Spinal cord (tissue), 10 donors: ENCODE data around the gene NR6A1. TPM values are rescaled to one million over a fixed set of nuclear protein-coding genes. Genes with fewer than 3 reads are reported as not detected.

Experiments used
- DNase-seq, 6 donors: peaks; one replicate each; pipeline versions ENCODE4 v3.0.0 to v3.0.0-alpha.2; 2013 to 2015; ENCODE audit warnings: low spot score in 6 of 6, low read depth in 4 of 6
- H3K27ac ChIP-seq: one replicate; pipeline ENCODE4 v1.5.1; 2013; ENCODE audit warnings: low read depth, low read length, control low read depth
- H3K27me3 ChIP-seq: one replicate; pipeline ENCODE4 v1.6.1; 2013; ENCODE audit warnings: low read length; ENCODE audit not compliant: control insufficient read depth, insufficient read depth
- H3K36me3 ChIP-seq: one replicate; pipeline ENCODE4 v1.6.1; 2013; ENCODE audit warnings: low read length; ENCODE audit not compliant: control insufficient read depth, insufficient read depth
- H3K4me1 ChIP-seq: one replicate; pipeline ENCODE4 v1.6.1; 2013; ENCODE audit warnings: low read length; ENCODE audit not compliant: control insufficient read depth, insufficient read depth
- H3K4me3 ChIP-seq: one replicate; pipeline ENCODE4 v1.5.1; 2013; ENCODE audit warnings: low read depth, low read length, control low read depth
- H3K9me3 ChIP-seq: one replicate; pipeline ENCODE4 v1.6.1; 2013; ENCODE audit warnings: low read length; ENCODE audit not compliant: control insufficient read depth, insufficient read depth
- WGBS: methylation state at CpG from one replicate; pipeline ENCODE4 v1.1.5; 2013; ENCODE audit warnings: missing lambda C conversion rate; ENCODE audit not compliant: insufficient coverage; 5-methylcytosine and 5-hydroxymethylcytosine counted together
- polyA plus RNA-seq, 2 donors: library from polyadenylated mRNA; unstranded; fragments of 120-200 nt; gene quantifications; one replicate each; pipeline ENCODE4 v1.2.1, GENCODE V29; 2013; ENCODE audit not compliant: insufficient read length in 2 of 2
- total RNA-seq, 2 donors: library from RNA; depleted of rRNA in 1 of 2; stranded (reverse); fragments of 120-200 nt in 1 of 2; fragments of >200 nt in 1 of 2; gene quantifications; one replicate each; pipeline versions ENCODE4 v1.2.3 to v1.2.4, GENCODE V29; 2013 to 2014
- donor health status: healthy.

The NR6A1 gene
- total and polyA plus RNA-seq, 4 donors: 2.8 to 5.8 (median 4.0) TPM

DNA sequence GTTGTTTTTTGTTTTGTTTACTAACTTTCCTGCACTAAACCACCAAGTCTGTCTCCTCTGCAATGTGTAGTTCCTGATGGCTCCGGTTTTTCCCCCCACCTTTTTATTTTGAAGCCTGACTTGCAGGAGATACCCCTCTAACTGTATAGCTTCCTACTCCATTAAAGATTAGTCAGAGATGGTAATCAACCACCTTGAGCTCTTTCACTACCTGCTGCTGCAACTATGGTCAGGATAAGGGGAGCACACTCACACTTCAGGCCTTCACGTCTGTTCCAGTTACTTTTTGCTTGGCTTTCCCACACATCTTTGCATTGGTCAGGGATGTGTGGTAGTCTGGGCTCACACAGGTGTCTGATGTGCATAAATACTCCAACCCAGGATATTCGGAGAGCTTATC, 63.4 kb downstream of the NR6A1 start:
- DNase-seq: no peak
- Histone ChIP-seq H3K9me3 (peaks cover 2% of the 10 kb centered on the region), H3K4me3 (no peak overlapping the region), H3K4me1 (peaks cover 3% of the 10 kb centered on the region), H3K27me3 (no peaks in the 10 kb centered on the region), H3K27ac (no peak overlapping the region), H3K36me3 (no peaks in the 10 kb centered on the region)
- WGBS: 96% methylated on average over 2 of the region's 3 CpGs

DNA sequence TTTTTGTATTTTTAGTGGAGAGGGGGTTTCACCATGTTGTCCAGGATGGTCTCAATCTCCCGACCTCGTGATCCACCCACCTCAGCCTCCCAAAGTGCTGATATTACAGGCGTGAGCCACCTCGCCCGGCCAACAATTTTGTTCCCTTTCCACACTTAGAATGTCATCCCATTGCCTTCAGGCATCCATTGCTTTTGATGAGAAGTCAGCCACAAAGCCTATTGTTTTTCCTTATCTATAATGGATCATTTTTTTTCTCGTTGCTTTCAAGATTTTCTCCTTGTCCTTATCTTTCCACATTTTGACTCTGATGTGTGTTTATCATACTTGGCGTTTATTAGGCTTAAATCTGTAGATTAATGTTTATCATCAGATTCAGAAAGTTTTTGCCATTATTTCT, 64.4 kb downstream of the NR6A1 start:
- H3K9me3 ChIP-seq: peaks cover 2% of the 10 kb centered on the region
- no peak overlapping the region for H3K4me3 ChIP-seq
- H3K36me3 ChIP-seq: no peaks in the 10 kb centered on the region
- 100% methylated on average over 3 of the region's 7 CpGs for WGBS
- no peak for DNase-seq
- H3K27me3 ChIP-seq: no peaks in the 10 kb centered on the region
- no peak overlapping the region for H3K27ac ChIP-seq
- no peaks in the 10 kb centered on the region for H3K4me1 ChIP-seq

DNA sequence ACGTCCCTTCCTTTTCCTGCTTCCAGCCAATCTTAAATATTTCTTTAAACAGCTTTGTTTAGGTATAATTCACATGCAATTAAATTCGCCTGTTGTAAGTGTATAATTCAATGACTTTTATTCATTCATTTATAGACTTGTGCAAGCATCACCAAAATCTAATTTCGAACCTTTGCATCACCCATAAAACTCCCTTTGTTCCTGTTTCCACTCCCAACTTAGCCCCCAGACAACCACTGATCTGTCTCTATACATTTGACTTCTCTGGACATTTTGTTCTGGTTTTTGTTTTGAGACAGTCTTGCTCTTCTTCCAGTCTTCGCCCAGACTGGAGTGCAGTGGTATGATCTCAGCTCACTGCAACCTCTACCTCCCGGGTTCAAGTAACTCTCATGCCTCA, 71.5 kb downstream of the NR6A1 start:
- Histone ChIP-seq H3K4me3 (no peak overlapping the region), H3K27me3 (no peaks in the 10 kb centered on the region), H3K9me3 (peaks cover 2% of the 10 kb centered on the region), H3K27ac (no peak overlapping the region), H3K4me1 (peaks cover 3% of the 10 kb centered on the region), H3K36me3 (no peaks in the 10 kb centered on the region)
- 80% methylated on average over 1 of the region's 5 CpGs for WGBS
- DNase-seq: no peak

DNA sequence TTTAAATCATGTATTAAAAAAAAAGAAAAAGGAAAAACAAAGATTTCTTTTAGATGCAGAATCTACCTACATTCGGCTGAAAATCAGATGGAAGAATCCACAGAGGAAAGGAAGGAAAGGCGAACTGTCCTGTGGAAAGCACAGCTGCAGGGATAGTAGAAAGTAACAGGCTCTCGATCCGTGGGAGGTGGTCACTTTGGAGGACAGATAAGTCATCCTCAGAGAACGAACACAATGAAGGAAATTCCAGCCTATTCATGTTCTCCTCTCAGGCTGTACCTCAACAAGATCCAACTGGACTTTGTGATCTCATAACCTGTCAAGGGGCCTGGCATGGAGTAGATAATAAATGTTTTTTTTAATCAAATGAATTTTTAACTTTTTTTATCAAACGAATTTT, 72.8 kb downstream of the NR6A1 start:
- Histone ChIP-seq H3K4me1 (peaks cover 8% of the 10 kb centered on the region), H3K27me3 (no peaks in the 10 kb centered on the region), H3K36me3 (no peaks in the 10 kb centered on the region), H3K27ac (no peak overlapping the region), H3K4me3 (no peak overlapping the region), H3K9me3 (no peaks in the 10 kb centered on the region)
- 38% methylated on average over 4 of the region's 6 CpGs for WGBS
- no peak for DNase-seq

DNA sequence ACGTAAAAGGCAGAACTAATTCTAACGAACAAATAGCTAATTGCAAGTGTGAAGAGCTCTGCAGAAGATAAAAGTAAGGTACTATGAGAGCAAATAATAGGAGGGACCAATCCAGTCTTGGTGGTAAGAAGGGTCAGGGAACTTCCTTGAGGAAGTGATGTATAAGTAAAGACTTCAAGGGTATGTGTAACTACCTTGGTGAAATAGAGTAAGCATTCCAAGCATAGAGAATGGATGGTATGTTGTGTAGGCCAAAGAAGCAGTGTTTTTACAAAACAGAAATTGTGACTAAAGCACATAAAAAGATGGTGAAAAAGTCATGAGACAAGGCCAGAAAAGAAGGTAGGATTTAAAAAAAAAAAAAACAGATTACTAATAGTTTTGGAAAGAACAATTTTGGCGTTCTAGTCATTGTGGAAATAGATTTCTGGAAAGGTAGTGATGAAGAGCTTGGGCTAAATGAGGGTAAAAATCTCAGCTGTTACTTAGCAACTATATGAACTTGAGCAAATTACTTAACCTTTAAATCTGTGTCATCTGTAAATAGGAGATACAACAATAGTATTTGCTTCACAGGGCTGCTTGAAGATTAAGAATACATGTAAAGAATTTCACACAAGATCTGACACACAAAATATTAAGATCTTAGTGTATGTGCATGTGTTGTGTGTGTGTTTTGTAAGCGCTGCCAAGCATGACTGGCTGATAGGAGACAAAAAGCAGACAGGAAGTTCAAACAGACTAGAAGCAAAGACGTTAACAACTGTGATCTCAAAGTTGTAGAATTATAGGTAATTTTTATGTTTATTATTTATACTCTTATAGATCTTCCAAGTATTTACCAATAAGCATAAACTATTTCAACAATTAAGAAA, 73.5 kb downstream of the NR6A1 start:
- H3K4me3 ChIP-seq: no peak overlapping the region
- 91% methylated on average over 2 of the region's 5 CpGs for WGBS
- no peak for DNase-seq
- H3K27me3 ChIP-seq: no peaks in the 10 kb centered on the region
- H3K36me3 ChIP-seq: no peaks in the 10 kb centered on the region
- H3K27ac ChIP-seq: no peak overlapping the region
- H3K4me1 ChIP-seq: peaks cover 8% of the 10 kb centered on the region
- H3K9me3 ChIP-seq: no peaks in the 10 kb centered on the region

DNA sequence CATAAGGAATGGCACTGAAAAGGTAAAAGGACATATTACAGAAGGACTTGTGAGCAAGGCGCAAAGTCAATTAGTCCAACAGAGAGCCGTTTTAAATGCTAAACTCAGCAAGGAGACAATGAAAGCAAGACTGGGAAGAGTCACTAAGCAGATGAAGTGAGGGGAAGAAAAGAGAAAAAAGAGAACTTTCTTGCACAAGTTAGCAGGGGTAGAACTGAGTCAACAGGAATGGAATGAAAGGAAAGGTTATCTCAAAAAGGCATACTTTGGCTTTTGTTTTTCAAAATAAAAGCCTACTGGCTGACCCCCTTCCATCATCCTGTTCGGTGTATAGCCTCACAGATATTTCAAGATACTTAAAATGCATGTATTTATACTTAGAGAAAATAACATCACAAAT, 75.0 kb downstream of the NR6A1 start:
- DNase-seq: no peak
- no peak overlapping the region for H3K27ac ChIP-seq
- H3K36me3 ChIP-seq: no peaks in the 10 kb centered on the region
- no peaks in the 10 kb centered on the region for H3K27me3 ChIP-seq
- H3K4me3 ChIP-seq: no peak overlapping the region
- H3K9me3 ChIP-seq: no peaks in the 10 kb centered on the region
- WGBS: 44% methylated on average over 2 of the region's 3 CpGs
- peaks cover 8% of the 10 kb centered on the region for H3K4me1 ChIP-seq

DNA sequence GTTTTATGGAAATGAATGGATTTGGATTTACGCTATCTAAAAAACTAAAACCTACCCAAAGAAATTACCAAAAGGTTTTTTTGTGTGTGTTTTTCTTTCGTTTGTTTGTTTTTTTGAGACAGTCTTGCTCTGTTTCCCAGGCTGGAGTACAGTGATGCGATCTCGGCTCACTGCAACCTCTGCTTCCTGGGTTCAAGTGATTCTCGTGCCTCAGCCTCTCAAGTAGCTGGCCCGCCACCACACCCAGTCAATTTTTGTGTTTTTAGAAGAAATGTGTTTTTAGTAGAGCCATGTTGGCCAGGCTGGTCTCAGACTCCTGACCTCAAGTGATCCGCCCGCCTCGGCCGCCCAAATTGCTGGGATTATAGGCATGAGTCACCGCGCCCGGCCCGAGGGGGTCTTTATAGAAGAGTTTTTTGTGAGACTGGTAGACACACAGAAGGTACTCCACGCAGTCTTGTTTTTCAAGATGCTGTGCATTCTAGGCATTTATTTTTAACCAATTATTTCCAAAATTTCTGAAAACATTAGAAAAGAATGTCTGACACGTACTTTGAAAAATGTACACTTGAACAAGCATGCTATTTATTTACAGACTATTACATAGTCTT, 75.7 kb downstream of the NR6A1 start:
- no peaks in the 10 kb centered on the region for H3K9me3 ChIP-seq
- DNase-seq: no peak
- H3K4me1 ChIP-seq: peaks cover 8% of the 10 kb centered on the region
- 91% methylated on average over 7 of the region's 16 CpGs for WGBS
- no peak overlapping the region for H3K27ac ChIP-seq
- H3K27me3 ChIP-seq: no peaks in the 10 kb centered on the region
- no peak overlapping the region for H3K4me3 ChIP-seq
- no peaks in the 10 kb centered on the region for H3K36me3 ChIP-seq

DNA sequence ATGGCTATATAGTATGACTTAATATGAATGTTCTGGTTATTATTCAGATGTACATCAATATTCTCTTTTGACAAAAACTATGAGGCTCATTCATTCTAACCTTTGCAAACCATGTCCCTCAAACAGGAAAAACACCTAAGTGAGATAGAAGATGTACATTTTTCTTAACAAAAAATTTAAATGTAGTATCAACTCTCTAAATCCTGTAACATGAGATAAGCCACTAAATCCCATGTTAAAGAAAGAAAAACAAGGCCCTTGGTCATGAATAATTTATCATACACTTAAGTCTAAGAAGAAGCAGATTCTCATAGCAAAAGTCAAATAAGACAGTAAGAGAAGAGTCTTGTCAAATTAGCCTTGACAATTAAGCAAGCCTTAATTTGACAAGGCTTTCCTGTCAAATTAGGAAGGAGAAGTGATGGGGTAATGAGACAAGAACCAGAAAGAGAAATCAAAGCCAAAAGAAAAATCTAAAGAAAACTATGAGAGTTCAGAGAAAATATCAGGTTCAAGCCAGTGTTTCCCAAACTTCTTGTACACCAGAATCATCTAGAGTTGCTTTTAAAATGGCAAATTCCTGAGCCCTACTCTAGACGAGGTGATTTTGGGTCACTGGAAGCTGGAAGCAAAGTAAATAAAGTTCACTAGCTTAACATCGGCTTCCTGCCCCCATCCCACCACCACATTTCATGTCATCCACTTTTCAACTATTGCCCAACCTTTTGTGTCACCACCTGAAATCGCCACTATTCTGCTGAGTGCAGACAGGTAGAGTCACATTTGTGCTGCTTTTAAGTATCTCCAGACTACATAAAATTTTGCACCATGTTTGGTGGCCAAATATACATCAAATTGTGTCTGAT, 76.5 kb downstream of the NR6A1 start:
- no peak for DNase-seq
- no peaks in the 10 kb centered on the region for H3K9me3 ChIP-seq
- WGBS: no CpG with 5 or more reads among the region's 3 CpGs

DNA sequence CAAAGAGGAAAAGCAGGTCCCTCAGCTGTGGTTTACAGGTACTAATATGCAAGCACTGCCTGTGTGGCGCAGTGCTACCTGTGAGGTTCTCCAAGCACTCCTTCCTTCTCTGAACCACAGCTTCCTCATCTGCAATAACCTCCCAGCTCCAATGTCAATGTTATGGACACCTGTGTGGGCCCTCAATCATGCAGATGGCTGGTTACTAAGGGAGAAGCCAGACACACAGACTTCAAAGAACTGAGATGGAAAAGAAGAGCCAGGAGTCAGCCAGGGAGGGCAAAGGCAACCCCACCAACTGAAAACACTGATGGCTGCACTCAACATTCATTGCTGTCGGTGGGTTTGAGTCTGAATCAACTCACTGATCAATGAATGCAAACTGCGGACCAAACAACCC, 77.7 kb downstream of the NR6A1 start:
- no peak overlapping the region for H3K27ac ChIP-seq
- 67% methylated on average over 2 of the region's 3 CpGs for WGBS
- no peaks in the 10 kb centered on the region for H3K36me3 ChIP-seq
- H3K4me1 ChIP-seq: peaks cover 8% of the 10 kb centered on the region
- H3K9me3 ChIP-seq: no peaks in the 10 kb centered on the region
- DNase-seq: no peak
- H3K27me3 ChIP-seq: no peaks in the 10 kb centered on the region
- no peak overlapping the region for H3K4me3 ChIP-seq

More for the DNA sequence above, 76.5 kb downstream of the NR6A1 start:
- no peaks in the 10 kb centered on the region for H3K36me3 ChIP-seq
- peaks cover 8% of the 10 kb centered on the region for H3K4me1 ChIP-seq
- no peak overlapping the region for H3K4me3 ChIP-seq
- H3K27me3 ChIP-seq: no peaks in the 10 kb centered on the region
- H3K27ac ChIP-seq: no peak overlapping the region
